Fibroblast of the conjunctiva (primary cell): ENCODE measurements around the gene CHAC2.
"Not testable (repeated sequence)": the region's sequence is repeated elsewhere in the genome, so short reads cannot be mapped to it uniquely, and the experiment has no call there.

Source experiments
- DNase-seq: peaks from one replicate; pipeline ENCODE4 v3.0.0-alpha.2; 2010; ENCODE audit warnings: low read depth

CHAC2 gene

GRCh38 chr2:53767405-53768241, at the start of gene CHAC2:
Gene CHAC2 (plus strand): TSS chr2:53767804. CDS start chr2:53767887, 83 bp downstream.
- peak; percentile 49 for DNase-seq

GRCh38 chr2:53720944-53721343, 46.7 kb upstream of the CHAC2 start:
- DNase-seq: not testable (repeated sequence)

- peak; percentile 16 for DNase-seq
Observed at GRCh38 chr2:53724536-53724935, 43.1 kb upstream of the CHAC2 start.

- no peak for DNase-seq
Observed at GRCh38 chr2:53725662-53726061, 41.9 kb upstream of the CHAC2 start.

GRCh38 chr2:53727921-53728320, 39.7 kb upstream of the CHAC2 start:
- DNase-seq: no peak

GRCh38 chr2:53729143-53729762, 38.4 kb upstream of the CHAC2 start:
- no peak for DNase-seq

- no peak for DNase-seq
Observed at GRCh38 chr2:53737091-53737490, 30.5 kb upstream of the CHAC2 start.

GRCh38 chr2:53739032-53739431, 28.6 kb upstream of the CHAC2 start:
- no peak for DNase-seq

- DNase-seq: peak; percentile 26
Observed at GRCh38 chr2:53740170-53740569, 27.4 kb upstream of the CHAC2 start.

- no peak for DNase-seq
Observed at GRCh38 chr2:53744395-53745065, 23.1 kb upstream of the CHAC2 start.

- DNase-seq: no peak
Observed at GRCh38 chr2:53750041-53750768, 17.4 kb upstream of the CHAC2 start.

GRCh38 chr2:53751728-53752127, 15.9 kb upstream of the CHAC2 start:
- DNase-seq: no peak

- DNase-seq: no peak
Observed at GRCh38 chr2:53752385-53752784, 15.2 kb upstream of the CHAC2 start.

GRCh38 chr2:53753041-53753440, 14.6 kb upstream of the CHAC2 start:
- no peak for DNase-seq

- DNase-seq: no peak
Observed at GRCh38 chr2:53755121-53755520, 12.5 kb upstream of the CHAC2 start.

- no peak for DNase-seq
Observed at GRCh38 chr2:53756644-53757043, 11.0 kb upstream of the CHAC2 start.

- not testable (repeated sequence) for DNase-seq
Observed at GRCh38 chr2:53757206-53757605, 10.4 kb upstream of the CHAC2 start.

GRCh38 chr2:53765767-53766166, 1.8 kb upstream of the CHAC2 start:
- DNase-seq: no peak

- no peak for DNase-seq
Observed at GRCh38 chr2:53768242-53768542, 588 bp downstream of the CHAC2 start.

- DNase-seq: no peak
Observed at GRCh38 chr2:53769318-53769945, 1.8 kb downstream of the CHAC2 start.

GRCh38 chr2:53770264-53770663, 2.7 kb downstream of the CHAC2 start:
- no peak for DNase-seq

GRCh38 chr2:53777134-53777533, 9.5 kb downstream of the CHAC2 start:
- no peak for DNase-seq
